HEK293T (cell line): Measurements from ENCODE around the gene SAMD4B.
A peak's percentile ranks its signal among the peaks of the same experiment; 100 is the strongest.

Experiments used
- CTCF ChIA-PET: fragments of 350-600 bp; formaldehyde crosslinking; extraction: SDS; loops from one replicate; lab custom pipeline; 2021; ENCODE audit warnings: antibody characterized with exemption, inconsistent platforms; lab: Yijun Ruan, JAX
- POLR2A ChIA-PET: fragments of 350-600 bp; formaldehyde crosslinking; extraction: SDS; loops from one replicate; lab custom pipeline; 2020; ENCODE audit warnings: antibody characterized with exemption, inconsistent platforms; lab: Yijun Ruan, JAX
- DNase-seq: peaks from one replicate; pipeline ENCODE4 v3.0.0; 2012; ENCODE audit warnings: mixed read lengths; ENCODE audit errors: extremely low spot score
- ARNT ChIP-seq: fragments of 450-650 bp; IDR thresholded peaks from 2 replicates; pipeline ENCODE4 v1.6.1; 2017; ENCODE audit warnings: mild to moderate bottlenecking
- BHLHE40 ChIP-seq: fragments of 450-650 bp; IDR thresholded peaks from 2 replicates; pipeline ENCODE4 v1.6.1; 2016; ENCODE audit warnings: mild to moderate bottlenecking, moderate library complexity, borderline replicate concordance
- CTBP1 ChIP-seq: fragments of 450-650 bp; IDR thresholded peaks from 2 replicates; pipeline ENCODE4 v1.6.1; 2016; ENCODE audit warnings: borderline replicate concordance
- ELF4 ChIP-seq: fragments of 450-650 bp; IDR thresholded peaks from 2 replicates; pipeline ENCODE4 v1.6.1; 2017; ENCODE audit warnings: antibody characterized with exemption
- FOXA1 ChIP-seq: fragments of 450-650 bp; IDR thresholded peaks from 2 replicates; pipeline ENCODE4 v1.6.1; 2016; ENCODE audit warnings: mild to moderate bottlenecking
- FOXK2 ChIP-seq: fragments of 450-650 bp; IDR thresholded peaks from 2 replicates; pipeline ENCODE4 v1.6.1; 2016; ENCODE audit warnings: mild to moderate bottlenecking
- FOXM1 ChIP-seq: fragments of 450-650 bp; IDR thresholded peaks from 2 replicates; pipeline ENCODE4 v1.6.1; 2017; ENCODE audit warnings: mild to moderate bottlenecking, borderline replicate concordance
- HDGF ChIP-seq: fragments of 450-650 bp; IDR thresholded peaks from 2 replicates; pipeline ENCODE4 v1.6.1; 2017; ENCODE audit warnings: antibody characterized with exemption, borderline replicate concordance
- L3MBTL2 ChIP-seq: fragments of 450-650 bp; conservative IDR thresholded peaks from 2 replicates; pipeline ENCODE4 v1.6.1; 2016; ENCODE audit warnings: mild to moderate bottlenecking
- LEF1 ChIP-seq: fragments of 450-650 bp; IDR thresholded peaks from 2 replicates; pipeline ENCODE4 v1.6.1; 2017; ENCODE audit warnings: mild to moderate bottlenecking, borderline replicate concordance
- NFRKB ChIP-seq: fragments of 450-650 bp; IDR thresholded peaks from 2 replicates; pipeline ENCODE4 v1.6.1; 2016; ENCODE audit warnings: mild to moderate bottlenecking, moderate library complexity
- PKNOX1 ChIP-seq: fragments of 450-650 bp; IDR thresholded peaks from 2 replicates; pipeline ENCODE4 v1.6.1; 2016
- SP1 ChIP-seq: fragments of 450-650 bp; IDR thresholded peaks from 2 replicates; pipeline ENCODE4 v1.6.1; 2017
- SUZ12 ChIP-seq: fragments of 450-650 bp; IDR thresholded peaks from 2 replicates; pipeline ENCODE4 v1.6.1; 2016; ENCODE audit warnings: mild to moderate bottlenecking
- TARDBP ChIP-seq: fragments of 450-650 bp; IDR thresholded peaks from 2 replicates; pipeline ENCODE4 v1.6.1; 2016
- ZNF384 ChIP-seq: fragments of 450-650 bp; IDR thresholded peaks from 2 replicates; pipeline ENCODE4 v1.6.1; 2016

The SAMD4B gene

DNA sequence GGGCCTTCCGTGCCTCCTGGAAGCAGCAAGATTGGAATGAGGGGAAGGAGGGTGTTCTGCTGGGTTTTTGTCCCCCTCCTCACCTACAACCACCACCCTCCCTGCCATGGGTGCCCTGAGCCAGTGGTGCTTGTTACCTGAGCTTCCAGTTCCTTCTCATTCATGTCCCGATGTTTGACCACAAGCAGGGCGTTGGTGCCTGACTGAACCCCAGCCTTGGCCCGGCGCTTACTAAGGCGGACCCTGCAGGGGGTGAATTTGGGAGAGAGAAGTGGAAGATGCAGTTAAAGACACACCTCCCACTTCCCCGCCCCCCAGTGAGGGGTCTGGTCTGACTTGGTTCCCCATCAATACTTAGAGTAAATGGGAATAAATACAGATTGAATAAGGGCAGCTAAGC is 44.3 kb downstream of the SAMD4B start:
- CTCF ChIA-PET: no interaction called here
- TF ChIP-seq SP1: no peak
- TF ChIP-seq TARDBP: no peak
- no peak for TF ChIP-seq ZNF384
- no peak for TF ChIP-seq NFRKB
- no peak for TF ChIP-seq LEF1
- TF ChIP-seq FOXA1: no peak
- no peak for TF ChIP-seq ARNT
- TF ChIP-seq PKNOX1: no peak
- TF ChIP-seq BHLHE40: no peak
- no peak for TF ChIP-seq SUZ12
- no peak for TF ChIP-seq FOXK2
- no peak for TF ChIP-seq FOXM1
- TF ChIP-seq L3MBTL2: no peak
- TF ChIP-seq CTBP1: no peak
- DNase-seq: no peak
- POLR2A ChIA-PET: interaction anchor here (1.0 kb wide), 1 partner anchor 49 kb away, joined by 3 read pairs; the partner anchor contains the start of gene RPS16

GRCh38 chr19:39388657-39389056 is 46.4 kb downstream of the SAMD4B start:
- no peak for DNase-seq
- TF ChIP-seq FOXA1: no peak
- no peak for TF ChIP-seq FOXK2
- no peak for TF ChIP-seq NFRKB
- TF ChIP-seq SUZ12: no peak
- no peak for TF ChIP-seq TARDBP
- no peak for TF ChIP-seq L3MBTL2
- ChIA-PET CTCF (no interaction called here), POLR2A (no interaction called here)

- no peak for DNase-seq
- CTCF ChIA-PET: no interaction called here
- peak; percentile 50; the same call in 1 of the 2 replicates for TF ChIP-seq PKNOX1
- no peak for TF ChIP-seq TARDBP
- TF ChIP-seq SP1: no peak
- POLR2A ChIA-PET: interaction anchor here (1.6 to 1.8 kb wide), 2 partner anchors 14 to 39 kb away, joined by 4 to 10 read pairs; no protein-coding TSS in a partner anchor
These were observed 47.6 kb downstream of the SAMD4B start for GRCh38 chr19:39389631-39390414.

GRCh38 chr19:39390451-39390750 is 48.2 kb downstream of the SAMD4B start:
- no peak for TF ChIP-seq CTBP1
- no peak for TF ChIP-seq NFRKB
- TF ChIP-seq FOXK2: no peak
- no peak for TF ChIP-seq HDGF
- TF ChIP-seq ZNF384: no peak
- TF ChIP-seq ARNT: no peak
- no peak for TF ChIP-seq TARDBP
- no peak for TF ChIP-seq ELF4
- no peak for TF ChIP-seq LEF1
- TF ChIP-seq FOXA1: no peak
- no peak for TF ChIP-seq PKNOX1
- TF ChIP-seq L3MBTL2: no peak
- TF ChIP-seq SP1: no peak
- no peak for TF ChIP-seq SUZ12
- no peak for TF ChIP-seq BHLHE40
- TF ChIP-seq FOXM1: no peak
- ChIA-PET POLR2A (interaction anchor here (0.9 to 2.2 kb wide), 10 partner anchors 14 to 149 kb away, joined by 3 to 30 read pairs (median 4); partner anchors contain the start of genes EID2, PLEKHG2, RPS16 and SAMD4B), CTCF (interaction anchor here (0.9 kb wide), 1 partner anchor 22 kb away, joined by 4 read pairs; no protein-coding TSS in a partner anchor)
- no peak for DNase-seq

- CTCF ChIA-PET: interaction anchor here (0.9 kb wide), 1 partner anchor 22 kb away, joined by 4 read pairs; no protein-coding TSS in a partner anchor
- DNase-seq: peak; percentile 98
- TF ChIP-seq L3MBTL2: peak; percentile 79
- TF ChIP-seq TARDBP: no peak
- peak; percentile 99 for TF ChIP-seq PKNOX1
- TF ChIP-seq ELF4: peak; percentile 72; the same call in 1 of the 2 replicates
- POLR2A ChIA-PET: interaction anchor here (0.6 to 2.2 kb wide), 18 partner anchors 10 to 264 kb away, joined by 3 to 30 read pairs (median 4); partner anchors contain the start of genes EID2, PLEKHG2, RPS16 and SAMD4B
These were observed 48.7 kb downstream of the SAMD4B start, which contains the start of the genes MED29 and PAF1 for GRCh38 chr19:39390751-39391437. Gene MED29 (plus strand): TSS chr19:39391378. CDS start chr19:39391423, 45 bp downstream. Gene PAF1 (minus strand): TSS chr19:39391106. CDS start chr19:39390864, 242 bp downstream.
